HEK293T (cell line): ENCODE data around the gene POLA1.

Experiments used
- BHLHE40 ChIP-seq: fragments of 450-650 bp; IDR thresholded peaks from 2 replicates; pipeline ENCODE4 v1.6.1; 2016; ENCODE audit warnings: mild to moderate bottlenecking, moderate library complexity, borderline replicate concordance
- ELF4 ChIP-seq: fragments of 450-650 bp; IDR thresholded peaks from 2 replicates; pipeline ENCODE4 v1.6.1; 2017; ENCODE audit warnings: antibody characterized with exemption
- FOXA1 ChIP-seq: fragments of 450-650 bp; IDR thresholded peaks from 2 replicates; pipeline ENCODE4 v1.6.1; 2016; ENCODE audit warnings: mild to moderate bottlenecking
- FOXK2 ChIP-seq: fragments of 450-650 bp; IDR thresholded peaks from 2 replicates; pipeline ENCODE4 v1.6.1; 2016; ENCODE audit warnings: mild to moderate bottlenecking
- FOXM1 ChIP-seq: fragments of 450-650 bp; IDR thresholded peaks from 2 replicates; pipeline ENCODE4 v1.6.1; 2017; ENCODE audit warnings: mild to moderate bottlenecking, borderline replicate concordance
- HDGF ChIP-seq: fragments of 450-650 bp; IDR thresholded peaks from 2 replicates; pipeline ENCODE4 v1.6.1; 2017; ENCODE audit warnings: antibody characterized with exemption, borderline replicate concordance
- LEF1 ChIP-seq: fragments of 450-650 bp; IDR thresholded peaks from 2 replicates; pipeline ENCODE4 v1.6.1; 2017; ENCODE audit warnings: mild to moderate bottlenecking, borderline replicate concordance
- NFRKB ChIP-seq: fragments of 450-650 bp; IDR thresholded peaks from 2 replicates; pipeline ENCODE4 v1.6.1; 2016; ENCODE audit warnings: mild to moderate bottlenecking, moderate library complexity
- PKNOX1 ChIP-seq: fragments of 450-650 bp; IDR thresholded peaks from 2 replicates; pipeline ENCODE4 v1.6.1; 2016
- SUZ12 ChIP-seq: fragments of 450-650 bp; IDR thresholded peaks from 2 replicates; pipeline ENCODE4 v1.6.1; 2016; ENCODE audit warnings: mild to moderate bottlenecking
- TARDBP ChIP-seq: fragments of 450-650 bp; IDR thresholded peaks from 2 replicates; pipeline ENCODE4 v1.6.1; 2016

DNA sequence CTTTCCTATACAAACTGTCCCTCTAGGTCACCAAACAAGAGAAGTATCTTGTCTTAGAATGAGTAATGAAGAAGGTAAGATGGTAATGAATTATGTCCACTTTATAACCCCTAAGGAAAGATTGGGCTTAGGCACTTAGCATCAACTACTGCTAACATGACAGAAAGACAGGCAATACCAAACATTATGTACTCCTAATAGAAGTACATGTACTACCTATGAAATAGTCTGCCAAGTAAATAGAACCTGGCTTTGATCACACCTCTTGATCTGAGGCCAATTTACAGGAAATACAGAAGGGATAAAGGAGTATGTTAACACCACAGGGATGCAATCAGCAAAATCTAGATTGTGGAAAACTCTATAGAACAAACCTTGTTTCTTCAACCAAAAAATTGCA lies 32.4 kb upstream of the POLA1 start:
- TF ChIP-seq FOXK2 (no peak), NFRKB (no peak), BHLHE40 (no peak), ELF4 (no peak), LEF1 (no peak), HDGF (no peak), PKNOX1 (no peak), SUZ12 (no peak), TARDBP (no peak), FOXA1 (no peak), FOXM1 (no peak)
